Psoas muscle (tissue), 8 donors: Measurements from ENCODE around the gene LMO7. TPM values are rescaled to one million over a fixed set of nuclear protein-coding genes. Genes with fewer than 3 reads are reported as not detected.

Source experiments
- ATAC-seq, 4 donors: fragments of 200-7000 bp; cut with Tn5 transposase; one replicate each; pipeline ENCODE4 v1.9.1; 2020; ENCODE audit warnings: moderate library complexity in 3 of 4, mild to moderate bottlenecking in 2 of 4
- DNase-seq, 2 donors: peaks; one replicate each; pipeline ENCODE4 v3.0.0-alpha.2; 2020
- H3K27ac ChIP-seq: fragments of 200-600 bp; one replicate; pipeline ENCODE4 v1.8.0; 2022
- H3K27me3 ChIP-seq, 3 donors: fragments of 200-600 bp in 1 of 3; one replicate each; pipeline versions ENCODE4 v1.6.1 to v1.8.0; 2013 to 2022; ENCODE audit warnings: low read length in 2 of 3, mild to moderate bottlenecking in 2 of 3, moderate library complexity in 1 of 3; ENCODE audit not compliant: insufficient read depth in 3 of 3
- H3K36me3 ChIP-seq, 2 donors: fragments of 200-600 bp in 1 of 2; one replicate each; pipeline versions ENCODE4 v1.6.1 to v1.8.0; 2013 to 2022; ENCODE audit warnings: low read depth in 1 of 2, mild to moderate bottlenecking in 1 of 2, moderate library complexity in 1 of 2; ENCODE audit not compliant: insufficient read depth in 1 of 2
- H3K4me1 ChIP-seq: fragments of 200-600 bp; one replicate; pipeline ENCODE4 v1.8.0; 2022
- H3K4me3 ChIP-seq: fragments of 200-600 bp; one replicate; pipeline ENCODE4 v1.8.0; 2022; ENCODE audit warnings: mild to moderate bottlenecking
- H3K9me3 ChIP-seq: fragments of 200-600 bp; one replicate; pipeline ENCODE4 v1.8.0; 2022
- CTCF ChIP-seq: fragments of 200-600 bp; IDR thresholded peaks from one replicate; pipeline ENCODE4 v1.8.0; 2022; ENCODE audit warnings: antibody characterized with exemption
- WGBS, 3 donors: extraction: QIAGEN DNeasy Blood & Tissue Kit; methylation state at CpG; one replicate each; pipeline versions ENCODE4 v1.1.6 to v1.1.7; 2013; 5-methylcytosine and 5-hydroxymethylcytosine counted together
- intact Hi-C, 2 donors: fragments of 100-400 bp; cut with DNase I; formaldehyde crosslinking; loops; one replicate each; pipeline versions ENCODE4 v1.11.0 to v1.14.2; 2022
- polyA plus RNA-seq, 3 donors: library from polyadenylated mRNA; stranded (reverse); fragments of 200-250 nt; gene quantifications; one replicate each; pipeline ENCODE4 v1.2.3, GENCODE V29; 2013
- total RNA-seq, 4 donors: library from RNA; stranded (reverse); fragmentation: NEBNext Ultra II Directional in 2 of 4; extraction: Animal tissue kit (Norgen Biotek cat#: 25700) in 2 of 4; gene quantifications; one replicate each; pipeline versions ENCODE4 v1.2.1 to v1.2.4, GENCODE V29; 2021 to 2023
- donor health status: healthy with polysubstance abuse.
- donor health status: DM: no; HTN: no; CAD: no; lungs with moderate emphysema.
- donor health status: Bipolar disorder and iron deficiency.
- donor health status: healthy.
- donor health status: DM: yes; HTN: yes; CAD: no.
- donor health status: DM: no; HTN: no; CAD: no.
- donor health status: DM: no; HTN: no; CAD: no.
- donor health status: DM: yes; HTN: yes; CAD: no.

LMO7 gene
- total and polyA plus RNA-seq, 7 donors: 15.3 to 271 (median 97.9) TPM

- Histone ChIP-seq H3K4me1 (no peaks in the 10 kb centered on the region), H3K27me3 (no peaks in the 10 kb centered on the region), H3K4me3 (no peak overlapping the region), H3K27ac (no peak overlapping the region), H3K9me3 (no peaks in the 10 kb centered on the region), H3K36me3 (no peaks in the 10 kb centered on the region)
- 88 to 99% (median 97%) methylated on average over 1 of the region's 1 CpG for WGBS, 3 donors
- DNase-seq (no peak), ATAC-seq (no peak)
- intact Hi-C loops: no loop called here
- no peak for TF ChIP-seq CTCF
Measured at GRCh38 chr13:75882261-75882660, 246.1 kb downstream of the LMO7 start.

- TF ChIP-seq CTCF: no peak
- no peaks in the 10 kb centered on the region for H3K9me3 ChIP-seq
- ATAC-seq (no peak), DNase-seq (no peak)
- intact Hi-C loops: no loop called here
- no peaks in the 10 kb centered on the region for H3K27me3 ChIP-seq
- H3K4me1 ChIP-seq: no peaks in the 10 kb centered on the region
- H3K4me3 ChIP-seq: no peak overlapping the region
- H3K36me3 ChIP-seq: no peaks in the 10 kb centered on the region
- no peak overlapping the region for H3K27ac ChIP-seq
Measured at GRCh38 chr13:75889427-75889826, 253.3 kb downstream of the LMO7 start.

- DNase-seq (no peak), ATAC-seq (no peak)
- H3K9me3 ChIP-seq: no peaks in the 10 kb centered on the region
- no peaks in the 10 kb centered on the region for H3K36me3 ChIP-seq
- WGBS, 3 donors: 39 to 64% (median 44%) methylated on average over 3 of the region's 3 CpGs
- H3K4me3 ChIP-seq: no peak overlapping the region
- intact Hi-C loops: no loop called here
- H3K27ac ChIP-seq: no peak overlapping the region
- H3K27me3 ChIP-seq: no peaks in the 10 kb centered on the region
- H3K4me1 ChIP-seq: no peaks in the 10 kb centered on the region
- TF ChIP-seq CTCF: no peak
Measured at GRCh38 chr13:75895168-75895567, 259.0 kb downstream of the LMO7 start.

- Histone ChIP-seq H3K27me3 (no peaks in the 10 kb centered on the region), H3K4me3 (no peak overlapping the region), H3K36me3 (no peaks in the 10 kb centered on the region), H3K9me3 (no peaks in the 10 kb centered on the region), H3K27ac (no peak overlapping the region), H3K4me1 (no peaks in the 10 kb centered on the region)
- intact Hi-C loops: no loop called here
- DNase-seq (no peak), ATAC-seq (no peak)
- WGBS, 3 donors: 40 to 47% (median 41%) methylated on average over 2 of the region's 2 CpGs
- no peak for TF ChIP-seq CTCF
Measured at GRCh38 chr13:75896271-75896670, 260.1 kb downstream of the LMO7 start.

GRCh38 chr13:75897386-75897785 is 261.3 kb downstream of the LMO7 start:
- Histone ChIP-seq H3K36me3 (no peaks in the 10 kb centered on the region), H3K27ac (no peak overlapping the region), H3K9me3 (no peaks in the 10 kb centered on the region), H3K4me3 (no peak overlapping the region), H3K4me1 (peaks cover 7% of the 10 kb centered on the region), H3K27me3 (no peaks in the 10 kb centered on the region)
- ATAC-seq (no peak), DNase-seq (no peak)
- intact Hi-C loops: no loop called here
- 23 to 38% (median 37%) methylated on average over 3 of the region's 3 CpGs for WGBS, 3 donors
- TF ChIP-seq CTCF: no peak
